Measurements from ENCODE around the gene HILPDA. TPM values are rescaled to one million over a fixed set of nuclear protein-coding genes. Genes with fewer than 3 reads are reported as not detected.
"Not testable (repeated sequence)": the region's sequence is repeated elsewhere in the genome, so short reads cannot be mapped to it uniquely, and the experiment has no call there.

Gene HILPDA
- total RNA-seq, 1 experiment from 2014 or later, result 17.0 TPM

DNA sequence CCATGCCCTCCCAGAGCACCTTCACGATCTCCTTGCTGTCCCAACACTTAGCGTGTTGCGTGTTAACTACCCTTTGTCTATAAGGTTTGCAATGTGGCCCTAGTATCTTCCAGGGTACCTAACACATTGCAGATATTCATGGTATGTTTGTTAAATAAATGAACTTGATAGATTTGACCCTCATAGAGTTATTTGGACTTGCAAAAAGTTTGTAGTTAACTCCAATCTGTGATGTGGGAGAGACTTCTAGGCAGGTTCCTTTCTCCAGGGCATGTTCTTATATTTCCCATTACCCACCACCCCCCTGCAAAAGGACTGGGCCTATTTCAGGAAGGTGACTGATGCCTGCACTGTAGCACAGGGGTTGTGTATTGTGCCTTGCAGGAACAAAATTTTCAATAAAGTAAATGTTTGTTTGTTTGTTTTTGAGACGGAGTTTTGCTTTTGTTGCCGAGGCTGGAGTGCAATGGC lies 612 bp downstream of the HILPDA start:
- H3K4me1 ChIP-seq, result peaks cover 33% of the 10 kb centered on the region
- intact Hi-C loops (cut with micrococcal nuclease; ENCODE audit: unreplicated experiment), result no loop called here
- peak overlapping the region; percentile 92 for H3K27ac Mint-ChIP-seq (ENCODE audit: unreplicated experiment)
- H3K27me3 Mint-ChIP-seq (ENCODE audit: insufficient read depth, unreplicated experiment), result peaks cover 5% of the 10 kb centered on the region
- H3K4me3 Mint-ChIP-seq (ENCODE audit: unreplicated experiment), result peak overlapping the region; percentile 99
- peak overlapping the region; percentile 70 for H3K4me3 ChIP-seq (ENCODE audit: low read depth, low read length)
- peaks cover 32% of the 10 kb centered on the region for H3K4me1 Mint-ChIP-seq (ENCODE audit: low read depth, unreplicated experiment)
- CTCF ChIA-PET, result interaction anchor here (1.6 kb wide), 2 partner anchors 21 to 29 kb away, joined by 9 to 17 read pairs; no protein-coding TSS in a partner anchor
- no peaks in the 10 kb centered on the region for H3K9me3 ChIP-seq
- BruUV-seq (replicated peaks), result TSS peak; percentile 76
- peaks cover 31% of the 10 kb centered on the region for H3K36me3 Mint-ChIP-seq (ENCODE audit: insufficient read depth, unreplicated experiment)
- TF ChIP-seq, protein P1, sequence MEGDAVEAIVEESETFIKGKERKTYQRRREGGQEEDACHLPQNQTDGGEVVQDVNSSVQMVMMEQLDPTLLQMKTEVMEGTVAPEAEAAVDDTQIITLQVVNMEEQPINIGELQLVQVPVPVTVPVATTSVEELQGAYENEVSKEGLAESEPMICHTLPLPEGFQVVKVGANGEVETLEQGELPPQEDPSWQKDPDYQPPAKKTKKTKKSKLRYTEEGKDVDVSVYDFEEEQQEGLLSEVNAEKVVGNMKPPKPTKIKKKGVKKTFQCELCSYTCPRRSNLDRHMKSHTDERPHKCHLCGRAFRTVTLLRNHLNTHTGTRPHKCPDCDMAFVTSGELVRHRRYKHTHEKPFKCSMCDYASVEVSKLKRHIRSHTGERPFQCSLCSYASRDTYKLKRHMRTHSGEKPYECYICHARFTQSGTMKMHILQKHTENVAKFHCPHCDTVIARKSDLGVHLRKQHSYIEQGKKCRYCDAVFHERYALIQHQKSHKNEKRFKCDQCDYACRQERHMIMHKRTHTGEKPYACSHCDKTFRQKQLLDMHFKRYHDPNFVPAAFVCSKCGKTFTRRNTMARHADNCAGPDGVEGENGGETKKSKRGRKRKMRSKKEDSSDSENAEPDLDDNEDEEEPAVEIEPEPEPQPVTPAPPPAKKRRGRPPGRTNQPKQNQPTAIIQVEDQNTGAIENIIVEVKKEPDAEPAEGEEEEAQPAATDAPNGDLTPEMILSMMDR (IDR thresholded peaks at IDR 0.05; ENCODE audit: insufficient read depth in 1 of 2, low read depth in 1 of 2, low read length in 1 of 2, severe bottlenecking in 1 of 2, unreplicated experiment in 1 of 2), result no peak
- POLR2A ChIA-PET, result no interaction called here
- H3K27me3 ChIP-seq (replicated peaks; ENCODE audit: control insufficient read depth, insufficient read depth, low read length), result no peaks in the 10 kb centered on the region
- H3K36me3 ChIP-seq (ENCODE audit: control insufficient read depth, insufficient read depth, low read length), result peaks cover 5% of the 10 kb centered on the region
- H3K9me3 Mint-ChIP-seq (ENCODE audit: unreplicated experiment), result no peaks in the 10 kb centered on the region
- DNase-seq, result no peak

DNA sequence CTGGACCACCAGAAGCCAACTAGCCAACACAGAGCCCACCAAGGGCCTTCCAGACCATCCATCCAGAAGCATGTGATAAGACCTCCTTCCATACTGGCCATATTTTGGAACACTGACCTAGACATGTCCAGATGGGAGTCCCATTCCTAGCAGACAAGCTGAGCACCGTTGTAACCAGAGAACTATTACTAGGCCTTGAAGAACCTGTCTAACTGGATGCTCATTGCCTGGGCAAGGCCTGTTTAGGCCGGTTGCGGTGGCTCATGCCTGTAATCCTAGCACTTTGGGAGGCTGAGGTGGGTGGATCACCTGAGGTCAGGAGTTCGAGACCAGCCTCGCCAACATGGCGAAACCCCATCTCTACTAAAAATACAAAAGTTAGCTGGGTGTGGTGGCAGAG lies 1.7 kb downstream of the HILPDA start:
- H3K9me3 Mint-ChIP-seq (ENCODE audit: unreplicated experiment); H3K27me3 Mint-ChIP-seq (ENCODE audit: insufficient read depth, unreplicated experiment); intact Hi-C loops (cut with micrococcal nuclease; ENCODE audit: unreplicated experiment); H3K36me3 ChIP-seq (ENCODE audit: control insufficient read depth, insufficient read depth, low read length); H3K4me3 ChIP-seq (ENCODE audit: low read depth, low read length); H3K9me3 ChIP-seq; CTCF ChIA-PET; BruUV-seq (replicated peaks); H3K27ac Mint-ChIP-seq (ENCODE audit: unreplicated experiment); DNase-seq; POLR2A ChIA-PET; H3K27me3 ChIP-seq (replicated peaks; ENCODE audit: control insufficient read depth, insufficient read depth, low read length): not testable (repeated sequence)
- Mint-ChIP-seq H3K4me3 (ENCODE audit: unreplicated experiment) (peak overlapping the region; percentile 99), H3K4me1 (ENCODE audit: low read depth, unreplicated experiment) (peaks cover 30% of the 10 kb centered on the region), H3K36me3 (ENCODE audit: insufficient read depth, unreplicated experiment) (peaks cover 31% of the 10 kb centered on the region)
- peaks cover 29% of the 10 kb centered on the region for H3K4me1 ChIP-seq

DNA sequence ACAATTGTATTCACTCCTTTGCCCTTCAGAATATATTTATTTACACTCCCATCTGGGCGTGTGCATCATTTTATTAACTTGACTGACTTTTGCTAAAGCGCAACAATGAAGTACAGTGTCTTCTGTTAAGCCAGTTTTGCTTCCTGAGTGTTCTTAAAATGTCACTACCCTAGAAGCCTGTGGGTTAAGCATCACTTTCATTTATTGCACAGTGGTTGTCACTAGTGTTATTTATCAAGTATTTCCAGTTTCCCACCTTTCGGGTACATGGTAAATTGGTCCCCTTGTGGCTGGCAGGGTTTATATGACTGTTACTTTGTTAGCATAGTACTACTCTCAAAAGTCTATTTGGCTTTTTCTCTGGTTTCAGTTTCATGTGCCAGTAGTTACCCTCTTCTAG lies 3.3 kb downstream of the HILPDA start:
- TF ChIP-seq, protein P1 (IDR thresholded peaks at IDR 0.05; ENCODE audit: insufficient read depth in 1 of 2, low read depth in 1 of 2, low read length in 1 of 2, severe bottlenecking in 1 of 2, unreplicated experiment in 1 of 2), result no peak
- ChIA-PET POLR2A (no interaction called here), CTCF (interaction anchor here (0.6 to 3.9 kb wide), 15 partner anchors 10 to 61 kb away, joined by 3 to 226 read pairs (median 5); partner anchors contain the start of gene IMPDH1)
- H3K9me3 ChIP-seq, result no peaks in the 10 kb centered on the region
- Mint-ChIP-seq H3K9me3 (ENCODE audit: unreplicated experiment) (no peaks in the 10 kb centered on the region), H3K27me3 (ENCODE audit: insufficient read depth, unreplicated experiment) (no peaks in the 10 kb centered on the region), H3K27ac (ENCODE audit: unreplicated experiment) (no peak overlapping the region), H3K4me3 (ENCODE audit: unreplicated experiment) (peak overlapping the region; percentile 22), H3K4me1 (ENCODE audit: low read depth, unreplicated experiment) (peaks cover 24% of the 10 kb centered on the region), H3K36me3 (ENCODE audit: insufficient read depth, unreplicated experiment) (peaks cover 37% of the 10 kb centered on the region)
- H3K4me1 ChIP-seq, result peaks cover 16% of the 10 kb centered on the region
- H3K27me3 ChIP-seq (replicated peaks; ENCODE audit: control insufficient read depth, insufficient read depth, low read length), result no peaks in the 10 kb centered on the region
- peaks cover 5% of the 10 kb centered on the region for H3K36me3 ChIP-seq (ENCODE audit: control insufficient read depth, insufficient read depth, low read length)
- BruUV-seq (replicated peaks), result no TSS peak
- DNase-seq, result no peak
- H3K4me3 ChIP-seq (ENCODE audit: low read depth, low read length), result no peak overlapping the region
- intact Hi-C loops (cut with micrococcal nuclease; ENCODE audit: unreplicated experiment), result loop anchor here (1.0 kb wide), 2 partner anchors 32 to 61 kb away; no protein-coding TSS in a partner anchor
